ENCODE measurements around the gene FSD1L.

FSD1L gene

GRCh38 chr9:105435453-105435852 lies 12.4 kb upstream of the FSD1L start:
- no peak for DNase-seq (ENCODE audit: low read depth in 2 of 2)

GRCh38 chr9:105436783-105437182 lies 11.1 kb upstream of the FSD1L start:
- DNase-seq (ENCODE audit: low read depth in 2 of 2), result no peak

- no peak for DNase-seq (ENCODE audit: low read depth in 2 of 2)
Measured at GRCh38 chr9:105437704-105438103, 10.1 kb upstream of the FSD1L start.

GRCh38 chr9:105438141-105438806 lies 9.6 kb upstream of the FSD1L start:
- DNase-seq (ENCODE audit: low read depth in 2 of 2), result no peak

GRCh38 chr9:105439428-105439827 lies 8.4 kb upstream of the FSD1L start:
- no peak for DNase-seq (ENCODE audit: low read depth in 2 of 2)

GRCh38 chr9:105441616-105442160 lies 6.1 kb upstream of the FSD1L start:
- DNase-seq (ENCODE audit: low read depth in 2 of 2), result no peak

- no peak for DNase-seq (ENCODE audit: low read depth in 2 of 2)
Measured at GRCh38 chr9:105443121-105443520, 4.7 kb upstream of the FSD1L start.

GRCh38 chr9:105444130-105444529 lies 3.7 kb upstream of the FSD1L start:
- DNase-seq (ENCODE audit: low read depth in 2 of 2), result no peak

GRCh38 chr9:105445203-105445881 lies 2.5 kb upstream of the FSD1L start:
- DNase-seq (ENCODE audit: low read depth in 2 of 2), result no peak

- DNase-seq (ENCODE audit: low read depth in 2 of 2), result no peak
Measured at GRCh38 chr9:105447386-105447813, 434 bp upstream of the FSD1L start.

- DNase-seq (ENCODE audit: low read depth in 2 of 2), result no peak
Measured at GRCh38 chr9:105449081-105449480, 1.2 kb downstream of the FSD1L start.

GRCh38 chr9:105452185-105452584 lies 4.4 kb downstream of the FSD1L start:
- DNase-seq (ENCODE audit: low read depth in 2 of 2), result no peak

- no peak for DNase-seq (ENCODE audit: low read depth in 2 of 2)
Measured at GRCh38 chr9:105455836-105456475, 8.1 kb downstream of the FSD1L start.

- DNase-seq (ENCODE audit: low read depth in 2 of 2), result no peak
Measured at GRCh38 chr9:105457560-105458294, 9.9 kb downstream of the FSD1L start.

GRCh38 chr9:105458404-105458803 lies 10.6 kb downstream of the FSD1L start:
- no peak for DNase-seq (ENCODE audit: low read depth in 2 of 2)

- DNase-seq (ENCODE audit: low read depth in 2 of 2), result no peak
Measured at GRCh38 chr9:105459336-105459735, 11.5 kb downstream of the FSD1L start.

GRCh38 chr9:105466898-105467455 lies 19.1 kb downstream of the FSD1L start:
- DNase-seq (ENCODE audit: low read depth in 2 of 2), result no peak

- no peak for DNase-seq (ENCODE audit: low read depth in 2 of 2)
Measured at GRCh38 chr9:105468875-105469274, 21.0 kb downstream of the FSD1L start.

GRCh38 chr9:105473221-105473620 lies 25.4 kb downstream of the FSD1L start:
- no peak for DNase-seq (ENCODE audit: low read depth in 2 of 2)

- DNase-seq (ENCODE audit: low read depth in 2 of 2), result no peak
Measured at GRCh38 chr9:105475302-105475701, 27.5 kb downstream of the FSD1L start.

- no peak for DNase-seq (ENCODE audit: low read depth in 2 of 2)
Measured at GRCh38 chr9:105479846-105480245, 32.0 kb downstream of the FSD1L start.

GRCh38 chr9:105483618-105484017 lies 35.8 kb downstream of the FSD1L start:
- DNase-seq (ENCODE audit: low read depth in 2 of 2), result no peak
